SK-N-SH treated with all-trans-retinoic acid at 6 μM for 48 hours (cell line): ENCODE data around the gene KCNJ12.
"Not testable (repeated sequence)": the region's sequence is repeated elsewhere in the genome, so short reads cannot be mapped to it uniquely, and the experiment has no call there.

Experiments
- ATAC-seq: fragments of 200-7000 bp; cut with Tn5 transposase; 3 replicates; pipeline ENCODE4 v1.9.1; 2020; ENCODE audit warnings: mild to moderate bottlenecking, moderate library complexity
- ARNTL ChIP-seq: fragments of 450-650 bp; formaldehyde crosslinking; IDR thresholded peaks from 2 replicates; pipeline ENCODE4 v1.5.0; 2020; ENCODE audit warnings: low read depth, mild to moderate bottlenecking, moderate library complexity, borderline replicate concordance
- BACH2 ChIP-seq: fragments of 250-450 bp; sonication (Bioruptor Pico); IDR thresholded peaks from 2 replicates; pipeline ENCODE4 v1.9.0; 2021; ENCODE audit warnings: mild to moderate bottlenecking, borderline replicate concordance
- CSDC2 ChIP-seq: fragments of 250-450 bp; sonication (Bioruptor Pico); IDR thresholded peaks from 2 replicates; pipeline ENCODE4 v1.5.0; 2020; ENCODE audit warnings: mild to moderate bottlenecking, moderate library complexity
- ESRRG ChIP-seq: fragments of 250-450 bp; sonication (Bioruptor Pico); IDR thresholded peaks from 2 replicates; pipeline ENCODE4 v1.6.1; 2021; ENCODE audit warnings: mild to moderate bottlenecking
- GLIS3 ChIP-seq: fragments of 250-450 bp; sonication (Bioruptor Pico); IDR thresholded peaks from 2 replicates; pipeline ENCODE4 v1.5.0; 2020; ENCODE audit warnings: mild to moderate bottlenecking, moderate library complexity
- ISL1 ChIP-seq: fragments of 250-450 bp; sonication (Bioruptor Pico); IDR thresholded peaks from 2 replicates; pipeline ENCODE4 v2.1.2; 2022; ENCODE audit warnings: mild to moderate bottlenecking, moderate library complexity
- OSR1 ChIP-seq: fragments of 250-450 bp; sonication (Bioruptor Pico); IDR thresholded peaks from 2 replicates; pipeline ENCODE4 v1.8.0; 2022; ENCODE audit warnings: moderate library complexity, mild to moderate bottlenecking, inconsistent platforms
- PATZ1 ChIP-seq: fragments of 250-450 bp; sonication (Bioruptor Pico); IDR thresholded peaks from 2 replicates; pipeline ENCODE4 v1.8.0; 2020; ENCODE audit warnings: mild to moderate bottlenecking, moderate library complexity, borderline replicate concordance
- POU6F1 ChIP-seq: fragments of 250-450 bp; sonication (Bioruptor Pico); IDR thresholded peaks from 2 replicates; pipeline ENCODE4 v1.8.0; 2021; ENCODE audit warnings: low read depth, mild to moderate bottlenecking, moderate library complexity, borderline replicate concordance
- PPARA ChIP-seq: fragments of 250-450 bp; sonication (Bioruptor Pico); IDR thresholded peaks from 2 replicates; pipeline ENCODE4 v1.5.0; 2020; ENCODE audit warnings: mild to moderate bottlenecking, borderline replicate concordance
- RARB ChIP-seq: fragments of 250-450 bp; sonication (Bioruptor Pico); IDR thresholded peaks from 2 replicates; pipeline ENCODE4 v1.8.0; 2021; ENCODE audit warnings: mild to moderate bottlenecking, moderate library complexity
- SNAI2 ChIP-seq: fragments of 250-450 bp; sonication (Bioruptor Pico); IDR thresholded peaks from 2 replicates; pipeline ENCODE4 v1.5.0; 2020; ENCODE audit warnings: mild to moderate bottlenecking, moderate library complexity
- TCF4 ChIP-seq: fragments of 250-450 bp; sonication (Bioruptor Pico); IDR thresholded peaks from 2 replicates; pipeline ENCODE4 v1.8.0; 2021; ENCODE audit warnings: mild to moderate bottlenecking, moderate library complexity, borderline replicate concordance
- TOX ChIP-seq: fragments of 250-450 bp; sonication (Bioruptor Pico); IDR thresholded peaks from 2 replicates; pipeline ENCODE4 v1.8.0; 2021; ENCODE audit warnings: mild to moderate bottlenecking, moderate library complexity, borderline replicate concordance
- TSHZ2 ChIP-seq: fragments of 250-450 bp; sonication (Bioruptor Pico); IDR thresholded peaks from 2 replicates; pipeline ENCODE4 v1.5.0; 2020; ENCODE audit warnings: mild to moderate bottlenecking, moderate library complexity
- ZC3H10 ChIP-seq: fragments of 250-450 bp; sonication (Bioruptor Pico); IDR thresholded peaks from 2 replicates; pipeline ENCODE4 v1.5.1; 2021; ENCODE audit warnings: mild to moderate bottlenecking, moderate library complexity
- ZFP3 ChIP-seq: fragments of 250-450 bp; sonication (Bioruptor Pico); IDR thresholded peaks from 2 replicates; pipeline ENCODE4 v1.5.0; 2020; ENCODE audit warnings: mild to moderate bottlenecking, moderate library complexity
- ZFP30 ChIP-seq: fragments of 450-650 bp; formaldehyde crosslinking; IDR thresholded peaks from 2 replicates; pipeline ENCODE4 v1.5.0; 2022; ENCODE audit warnings: mild to moderate bottlenecking, moderate library complexity
- ZNF565 ChIP-seq: fragments of 450-650 bp; formaldehyde crosslinking; conservative IDR thresholded peaks from 2 replicates; pipeline ENCODE4 v1.5.0; 2020; ENCODE audit warnings: low read depth, mild to moderate bottlenecking, moderate library complexity
- ZNF8 ChIP-seq: fragments of 450-650 bp; formaldehyde crosslinking; IDR thresholded peaks from 2 replicates; pipeline ENCODE4 v1.5.0; 2020; ENCODE audit warnings: mild to moderate bottlenecking, moderate library complexity
- TF ChIP-seq, protein P1 (sequence below): fragments of 250-450 bp; sonication (Bioruptor Pico); IDR thresholded peaks from 2 replicates; pipeline ENCODE4 v1.5.1; 2021; ENCODE audit warnings: mild to moderate bottlenecking, moderate library complexity
- TF ChIP-seq, protein P2 (sequence below): fragments of 250-450 bp; sonication (Bioruptor Pico); IDR thresholded peaks from 2 replicates; pipeline ENCODE4 v1.5.1; 2020; ENCODE audit warnings: low read depth, mild to moderate bottlenecking, moderate library complexity

KCNJ12 gene

DNA sequence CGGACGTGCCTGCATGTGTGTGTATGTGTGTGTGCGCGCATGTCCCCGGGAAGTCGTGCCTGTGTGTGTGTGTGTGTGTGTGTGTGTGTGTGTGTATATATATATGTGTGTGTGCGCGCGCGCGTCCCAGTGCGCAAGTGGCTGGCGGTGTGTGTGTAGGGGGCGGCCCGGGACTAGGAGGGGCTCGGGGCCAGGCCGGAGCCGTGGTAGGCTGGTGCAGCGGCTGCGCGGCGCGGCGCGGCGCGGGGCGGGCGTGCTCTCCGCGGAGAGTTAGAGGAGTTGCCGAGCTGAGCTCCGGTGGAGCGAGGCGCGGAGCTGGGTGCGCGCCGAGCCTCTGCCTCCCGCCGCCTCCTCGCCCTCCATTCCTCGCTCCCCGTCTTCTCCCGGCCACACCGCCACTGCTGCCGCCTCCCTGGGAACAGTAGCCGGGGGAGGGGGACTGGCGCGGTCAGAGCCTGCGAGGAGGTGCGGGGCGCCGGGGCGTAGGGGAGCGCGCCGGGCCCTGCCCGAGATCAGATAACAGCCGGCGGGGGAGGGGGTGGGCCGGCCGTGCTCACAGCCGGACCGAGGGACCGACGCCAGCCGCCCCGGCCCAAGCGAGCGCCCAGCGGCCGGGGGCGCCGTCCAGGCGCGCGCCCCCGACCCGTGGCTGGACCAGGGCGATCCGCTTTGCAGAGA lies at the start of gene KCNJ12:
Gene KCNJ12 (plus strand): TSS at position 277 of the 678 bp plus-strand sequence. CDS start 38,986 bp downstream, outside the sequence.
- no peak; the same call in 2 of the 3 replicates for ATAC-seq
- no peak for TF ChIP-seq POU6F1 (CRISPR knock-in tag)
- no peak for TF ChIP-seq GLIS3
- no peak for TF ChIP-seq ZFP30 (CRISPR knock-in tag)
- TF ChIP-seq, protein P1, sequence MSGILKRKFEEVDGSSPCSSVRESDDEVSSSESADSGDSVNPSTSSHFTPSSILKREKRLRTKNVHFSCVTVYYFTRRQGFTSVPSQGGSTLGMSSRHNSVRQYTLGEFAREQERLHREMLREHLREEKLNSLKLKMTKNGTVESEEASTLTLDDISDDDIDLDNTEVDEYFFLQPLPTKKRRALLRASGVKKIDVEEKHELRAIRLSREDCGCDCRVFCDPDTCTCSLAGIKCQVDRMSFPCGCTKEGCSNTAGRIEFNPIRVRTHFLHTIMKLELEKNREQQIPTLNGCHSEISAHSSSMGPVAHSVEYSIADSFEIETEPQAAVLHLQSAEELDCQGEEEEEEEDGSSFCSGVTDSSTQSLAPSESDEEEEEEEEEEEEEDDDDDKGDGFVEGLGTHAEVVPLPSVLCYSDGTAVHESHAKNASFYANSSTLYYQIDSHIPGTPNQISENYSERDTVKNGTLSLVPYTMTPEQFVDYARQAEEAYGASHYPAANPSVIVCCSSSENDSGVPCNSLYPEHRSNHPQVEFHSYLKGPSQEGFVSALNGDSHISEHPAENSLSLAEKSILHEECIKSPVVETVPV (CRISPR knock-in tag): no peak

DNA sequence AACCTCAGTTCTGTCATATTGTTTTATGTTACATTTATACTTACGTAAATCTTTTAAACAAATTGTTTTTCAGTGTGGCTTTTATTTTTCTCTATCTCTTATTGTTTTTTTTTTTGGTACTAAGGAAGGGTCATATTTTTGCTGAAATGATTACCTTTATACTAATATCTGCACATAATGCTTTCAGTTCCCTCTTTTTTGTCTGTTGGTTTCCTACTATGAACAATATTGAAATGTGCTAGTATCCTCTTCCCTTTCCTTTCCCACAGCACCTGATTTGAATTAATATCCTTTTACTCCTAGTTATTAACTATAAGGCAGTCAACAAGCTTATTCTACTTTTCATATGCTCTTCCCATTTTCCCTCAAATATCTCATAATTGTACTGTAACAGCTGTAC lies 48.2 kb upstream of the KCNJ12 start:
- not testable (repeated sequence) for ATAC-seq

DNA sequence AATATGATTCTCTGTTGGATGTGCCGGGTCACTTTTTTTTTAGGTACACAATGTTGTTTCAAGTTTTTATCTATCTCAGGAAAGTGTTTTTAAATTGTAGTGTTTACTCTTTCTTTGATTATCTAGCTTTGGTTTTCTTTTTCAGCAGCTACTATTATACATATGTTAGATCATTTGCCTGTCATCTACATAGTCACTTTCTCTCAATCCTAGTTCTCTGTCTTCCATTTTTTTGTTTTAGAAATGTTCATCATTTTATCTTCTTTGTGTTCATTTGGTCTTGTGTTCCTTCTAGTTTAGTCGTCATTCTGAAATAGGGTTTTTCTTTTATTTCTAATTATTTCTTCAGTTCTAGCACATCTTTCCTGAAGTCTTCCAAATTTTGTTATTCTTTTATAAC lies 47.4 kb upstream of the KCNJ12 start:
- ATAC-seq: not testable (repeated sequence)

- no peak for ATAC-seq
- no peak for TF ChIP-seq BACH2 (CRISPR knock-in tag)
- TF ChIP-seq CSDC2: no peak
- TF ChIP-seq PPARA: no peak
- TF ChIP-seq RARB (CRISPR knock-in tag): no peak
- TF ChIP-seq TOX: no peak
- TF ChIP-seq ZNF565 (CRISPR knock-in tag): no peak
- no peak for TF ChIP-seq ISL1 (CRISPR knock-in tag)
- TF ChIP-seq ZFP3: no peak
- no peak for TF ChIP-seq TCF4 (CRISPR knock-in tag)
- no peak for TF ChIP-seq ZC3H10 (CRISPR knock-in tag)
- TF ChIP-seq ESRRG (CRISPR knock-in tag): no peak
- TF ChIP-seq, protein P1 (CRISPR knock-in tag): no peak
- TF ChIP-seq, protein P2, sequence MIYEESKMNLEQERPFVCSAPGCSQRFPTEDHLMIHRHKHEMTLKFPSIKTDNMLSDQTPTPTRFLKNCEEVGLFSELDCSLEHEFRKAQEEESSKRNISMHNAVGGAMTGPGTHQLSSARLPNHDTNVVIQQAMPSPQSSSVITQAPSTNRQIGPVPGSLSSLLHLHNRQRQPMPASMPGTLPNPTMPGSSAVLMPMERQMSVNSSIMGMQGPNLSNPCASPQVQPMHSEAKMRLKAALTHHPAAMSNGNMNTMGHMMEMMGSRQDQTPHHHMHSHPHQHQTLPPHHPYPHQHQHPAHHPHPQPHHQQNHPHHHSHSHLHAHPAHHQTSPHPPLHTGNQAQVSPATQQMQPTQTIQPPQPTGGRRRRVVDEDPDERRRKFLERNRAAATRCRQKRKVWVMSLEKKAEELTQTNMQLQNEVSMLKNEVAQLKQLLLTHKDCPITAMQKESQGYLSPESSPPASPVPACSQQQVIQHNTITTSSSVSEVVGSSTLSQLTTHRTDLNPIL (CRISPR knock-in tag): no peak
- no peak for TF ChIP-seq ZNF8 (CRISPR knock-in tag)
- no peak for TF ChIP-seq TSHZ2 (CRISPR knock-in tag)
- TF ChIP-seq ARNTL: no peak
- no peak for TF ChIP-seq GLIS3
- no peak for TF ChIP-seq OSR1 (CRISPR knock-in tag)
- no peak for TF ChIP-seq SNAI2 (CRISPR knock-in tag)
- TF ChIP-seq PATZ1 (CRISPR knock-in tag): no peak
Measured at GRCh38 chr17:21330436-21331160, 45.6 kb upstream of the KCNJ12 start.

DNA sequence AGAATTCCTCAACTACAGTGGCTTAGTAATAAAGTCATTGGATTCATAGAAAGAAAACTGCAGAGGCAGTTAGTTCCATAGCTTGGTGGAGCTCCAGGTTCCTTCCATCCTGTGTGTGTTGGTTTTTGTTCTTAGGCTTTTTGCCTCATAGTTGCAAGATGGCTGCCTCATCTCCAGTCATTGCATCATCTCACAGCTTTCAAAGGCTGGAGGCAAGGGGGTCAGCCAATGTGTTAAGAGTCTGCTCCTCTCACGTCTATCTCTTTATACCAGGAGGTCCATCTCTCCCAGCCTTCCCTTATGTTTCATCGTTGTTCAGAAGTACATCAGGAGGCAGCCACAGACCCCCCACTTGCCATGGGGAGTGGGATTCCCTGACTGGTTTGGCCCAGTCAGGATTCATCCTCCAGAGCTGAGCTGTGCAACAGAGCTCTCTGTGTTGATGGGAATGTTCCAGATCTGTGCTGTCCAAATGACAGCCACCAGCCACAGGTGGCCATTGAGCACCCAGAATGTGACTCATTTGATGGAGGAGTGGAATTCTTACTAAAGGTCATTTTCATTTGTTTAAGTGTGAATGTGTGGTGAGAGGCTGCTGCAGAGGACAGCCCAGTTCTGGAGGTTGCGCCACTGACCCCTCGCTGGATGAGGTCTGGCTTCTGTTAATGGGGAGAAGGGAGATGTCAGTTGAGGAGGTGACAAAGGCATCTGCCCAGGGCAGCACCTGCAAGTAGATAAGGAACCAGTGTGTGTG lies 39.4 kb upstream of the KCNJ12 start:
- not testable (repeated sequence) for ATAC-seq

DNA sequence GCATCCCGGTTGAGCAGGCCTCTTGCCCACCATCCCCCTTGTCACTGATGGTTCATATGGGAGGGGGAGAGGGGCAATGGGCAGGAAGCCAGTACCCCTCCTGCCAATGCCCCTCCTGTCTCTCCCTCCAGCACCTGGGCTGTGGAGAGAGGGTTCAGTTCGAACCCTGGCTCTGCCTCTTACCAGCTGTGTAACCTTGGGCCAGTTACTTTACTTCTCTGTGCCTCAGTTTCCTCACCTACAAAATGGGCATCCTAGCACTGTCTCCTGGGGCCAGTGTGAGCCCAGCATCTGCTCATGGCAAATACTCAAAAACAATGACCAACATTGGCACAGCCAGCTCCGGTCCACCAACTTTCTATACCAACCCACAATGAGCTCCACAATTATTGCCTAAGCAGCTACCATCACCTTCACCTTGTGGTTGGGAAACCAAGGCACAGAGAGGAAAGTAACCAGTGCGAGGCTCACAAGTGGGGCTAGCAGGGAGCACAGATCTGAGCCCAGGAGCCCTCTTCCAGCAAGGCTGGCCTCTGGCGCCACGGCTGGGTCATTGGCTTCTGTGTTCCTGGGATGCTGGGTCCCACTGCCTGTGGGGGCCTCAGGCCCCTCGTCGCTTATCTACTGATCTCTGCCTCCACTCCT lies 38.1 kb upstream of the KCNJ12 start:
- ATAC-seq: not testable (repeated sequence)
